Transverse colon (tissue), 4 donors: Measurements from ENCODE around the gene SERP2.

Experiments
- EP300 ChIP-seq: sonication (generic); formaldehyde crosslinking; IDR thresholded peaks from one replicate; pipeline ENCODE4 v1.6.1; 2017; ENCODE audit warnings: antibody characterized with exemption, low read depth
- POLR2A ChIP-seq: fragments of 450-650 bp; IDR thresholded peaks from one replicate; pipeline ENCODE4 v1.6.1; 2016; ENCODE audit warnings: antibody characterized with exemption, mild to moderate bottlenecking, moderate library complexity
- POLR2AphosphoS5 ChIP-seq, 3 donors: sonication (generic); formaldehyde crosslinking; IDR thresholded peaks; one replicate each; pipeline ENCODE4 v1.6.1; 2016; ENCODE audit warnings: antibody characterized with exemption in 3 of 3
- TF ChIP-seq, protein P1 (sequence below), 5 experiments: fragments of 200-600 bp in 3 of 5; fragments of 450-650 bp in 2 of 5; sonication (generic) in 3 of 5; IDR thresholded peaks; 1 replicate in 2 of 5; 2 replicates in 3 of 5; pipeline ENCODE4 v1.5.1; 2016 to 2017; ENCODE audit warnings: antibody characterized with exemption in 5 of 5, inconsistent platforms in 3 of 5, mild to moderate bottlenecking in 2 of 5, moderate library complexity in 1 of 5

DNA sequence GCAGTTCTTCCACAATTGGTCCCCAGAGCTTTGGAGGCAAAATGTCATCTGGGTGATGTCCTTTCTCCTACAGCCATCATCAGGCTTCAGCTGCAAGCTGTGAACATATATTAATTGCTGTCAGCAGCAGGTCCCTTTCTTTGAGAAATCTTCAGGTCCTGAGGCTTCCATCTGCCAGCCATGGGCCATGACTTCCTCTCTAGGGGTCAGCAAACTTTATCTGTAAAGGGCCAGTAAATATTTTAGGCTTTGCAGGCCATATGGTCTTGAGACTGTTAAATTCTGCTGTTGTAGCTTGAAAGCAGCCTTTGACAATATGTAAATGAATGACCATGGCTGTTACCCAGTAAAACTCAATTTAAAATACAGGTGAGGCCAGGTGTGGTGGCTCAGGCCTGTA lies 27.1 kb downstream of the SERP2 start:
- no peak for TF ChIP-seq POLR2A
- TF ChIP-seq, protein P1, sequence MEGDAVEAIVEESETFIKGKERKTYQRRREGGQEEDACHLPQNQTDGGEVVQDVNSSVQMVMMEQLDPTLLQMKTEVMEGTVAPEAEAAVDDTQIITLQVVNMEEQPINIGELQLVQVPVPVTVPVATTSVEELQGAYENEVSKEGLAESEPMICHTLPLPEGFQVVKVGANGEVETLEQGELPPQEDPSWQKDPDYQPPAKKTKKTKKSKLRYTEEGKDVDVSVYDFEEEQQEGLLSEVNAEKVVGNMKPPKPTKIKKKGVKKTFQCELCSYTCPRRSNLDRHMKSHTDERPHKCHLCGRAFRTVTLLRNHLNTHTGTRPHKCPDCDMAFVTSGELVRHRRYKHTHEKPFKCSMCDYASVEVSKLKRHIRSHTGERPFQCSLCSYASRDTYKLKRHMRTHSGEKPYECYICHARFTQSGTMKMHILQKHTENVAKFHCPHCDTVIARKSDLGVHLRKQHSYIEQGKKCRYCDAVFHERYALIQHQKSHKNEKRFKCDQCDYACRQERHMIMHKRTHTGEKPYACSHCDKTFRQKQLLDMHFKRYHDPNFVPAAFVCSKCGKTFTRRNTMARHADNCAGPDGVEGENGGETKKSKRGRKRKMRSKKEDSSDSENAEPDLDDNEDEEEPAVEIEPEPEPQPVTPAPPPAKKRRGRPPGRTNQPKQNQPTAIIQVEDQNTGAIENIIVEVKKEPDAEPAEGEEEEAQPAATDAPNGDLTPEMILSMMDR (IDR thresholded peaks at IDR 0.05): no peak
- no peak for TF ChIP-seq EP300
- no peak for TF ChIP-seq POLR2AphosphoS5 (IDR thresholded peaks at IDR 0.05)
